HG02973 (cell line): ENCODE results near the gene CGNL1.

Source experiments
- ATAC-seq: cut with Tn5 transposase; IDR thresholded peaks from one replicate; pipeline ENCODE4 v1.9.1; 2021; ENCODE audit warnings: moderate library complexity; ENCODE audit not compliant: unreplicated experiment

CGNL1 gene

GRCh38 chr15:57518779-57519405 lies 142.6 kb downstream of the CGNL1 start:
- no peak for ATAC-seq

GRCh38 chr15:57519806-57520205 lies 143.5 kb downstream of the CGNL1 start:
- no peak for ATAC-seq

- ATAC-seq: no peak
Measured at GRCh38 chr15:57521503-57521902, 145.2 kb downstream of the CGNL1 start.

- no peak for ATAC-seq
Measured at GRCh38 chr15:57522148-57522547, 145.8 kb downstream of the CGNL1 start.

GRCh38 chr15:57525581-57525980 lies 149.3 kb downstream of the CGNL1 start:
- no peak for ATAC-seq

GRCh38 chr15:57526076-57526475 lies 149.8 kb downstream of the CGNL1 start:
- ATAC-seq: no peak

- no peak for ATAC-seq
Measured at GRCh38 chr15:57526615-57527014, 150.3 kb downstream of the CGNL1 start.

GRCh38 chr15:57527382-57528091 lies 151.2 kb downstream of the CGNL1 start:
- ATAC-seq: no peak

- no peak for ATAC-seq
Measured at GRCh38 chr15:57528940-57529565, 152.7 kb downstream of the CGNL1 start.

- no peak for ATAC-seq
Measured at GRCh38 chr15:57529748-57530147, 153.4 kb downstream of the CGNL1 start.

GRCh38 chr15:57532731-57533447 lies 156.6 kb downstream of the CGNL1 start:
- ATAC-seq: no peak

GRCh38 chr15:57533448-57533799 lies 157.1 kb downstream of the CGNL1 start:
- ATAC-seq: no peak

- no peak for ATAC-seq
Measured at GRCh38 chr15:57534281-57534680, 158.0 kb downstream of the CGNL1 start.

GRCh38 chr15:57537072-57537471 lies 160.8 kb downstream of the CGNL1 start:
- no peak for ATAC-seq

GRCh38 chr15:57537488-57538264 lies 161.4 kb downstream of the CGNL1 start:
- ATAC-seq: no peak

- no peak for ATAC-seq
Measured at GRCh38 chr15:57538265-57538529, 161.9 kb downstream of the CGNL1 start.

- no peak for ATAC-seq
Measured at GRCh38 chr15:57538821-57539220, 162.5 kb downstream of the CGNL1 start.

GRCh38 chr15:57540211-57540610 lies 163.9 kb downstream of the CGNL1 start:
- no peak for ATAC-seq

GRCh38 chr15:57540736-57541135 lies 164.4 kb downstream of the CGNL1 start:
- ATAC-seq: peak; percentile 78

GRCh38 chr15:57541271-57541670 lies 165.0 kb downstream of the CGNL1 start:
- ATAC-seq: no peak

- ATAC-seq: no peak
Measured at GRCh38 chr15:57541805-57542504, 165.7 kb downstream of the CGNL1 start.
